Measurements from ENCODE around the gene NXPE1.

DNA sequence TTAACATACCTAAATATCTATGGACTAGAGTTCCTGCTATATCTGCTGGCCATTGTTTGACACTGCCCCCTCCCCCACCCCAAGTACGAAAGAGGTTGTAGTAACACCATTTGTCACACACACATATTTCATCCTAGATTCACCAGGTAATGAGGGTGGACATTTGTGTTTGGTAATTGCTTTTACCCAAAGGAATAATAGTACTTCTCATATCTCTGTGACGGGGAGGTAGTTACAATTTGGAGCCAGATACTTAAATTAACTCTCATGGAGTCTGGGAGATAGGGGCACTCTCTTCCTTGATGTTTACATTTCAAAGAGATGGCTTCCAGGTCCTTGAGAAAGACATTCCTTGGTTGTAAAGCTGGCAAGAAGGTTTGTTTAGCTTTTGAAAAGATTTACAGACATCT, 81.7 kb downstream of the NXPE1 start:
- no peak for TF ChIP-seq CTCF (IDR thresholded peaks at IDR 0.05)
- no peak for TF ChIP-seq POLR2A (IDR thresholded peaks at IDR 0.05)
